NK-92 (cell line): ENCODE data around the gene CALML3.

ENCODE experiments used
- DNase-seq: peaks from one replicate; lab custom pipeline; 2025; ENCODE audit not compliant: unreplicated experiment; lab: John Stamatoyannopoulos, UW

Gene CALML3

DNA sequence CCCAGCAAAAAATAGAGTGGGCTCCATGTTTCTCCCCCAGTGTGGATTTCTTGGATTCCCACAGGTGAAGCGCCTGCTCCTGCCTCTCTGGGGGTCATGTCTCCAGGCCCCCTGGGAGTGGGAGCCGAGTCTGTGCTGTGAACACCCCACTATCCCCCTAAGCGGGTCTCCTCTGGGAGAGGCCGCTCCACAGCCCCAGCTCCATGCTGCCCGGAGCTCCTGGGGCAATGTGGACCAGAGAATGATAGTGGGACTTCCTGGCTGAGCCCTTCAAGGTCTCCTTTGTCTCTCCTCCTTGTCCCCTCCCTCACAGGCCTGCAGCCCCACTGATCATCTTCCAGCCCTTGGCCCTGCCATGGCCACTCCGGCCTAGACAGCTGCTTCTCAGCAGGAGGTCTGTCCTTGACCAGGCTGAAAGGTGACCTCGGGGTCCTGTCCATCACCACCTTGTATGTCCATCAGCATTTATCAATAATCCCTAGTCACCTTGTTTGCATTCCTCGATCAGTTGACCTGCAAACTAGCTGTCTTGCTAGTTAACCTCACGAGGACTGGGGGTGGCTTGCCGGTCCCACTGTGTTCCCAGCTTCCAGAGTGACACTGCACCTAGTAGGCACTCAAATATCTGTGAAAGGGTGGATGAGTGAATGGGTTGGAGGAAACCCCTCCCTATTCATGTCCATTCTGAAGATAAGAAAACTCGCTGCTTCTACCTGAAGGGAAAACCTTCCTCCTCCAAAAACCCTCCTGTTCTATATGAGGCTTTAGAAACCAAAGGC lies 776 bp upstream of the CALML3 start:
- DNase-seq = no peak

DNA sequence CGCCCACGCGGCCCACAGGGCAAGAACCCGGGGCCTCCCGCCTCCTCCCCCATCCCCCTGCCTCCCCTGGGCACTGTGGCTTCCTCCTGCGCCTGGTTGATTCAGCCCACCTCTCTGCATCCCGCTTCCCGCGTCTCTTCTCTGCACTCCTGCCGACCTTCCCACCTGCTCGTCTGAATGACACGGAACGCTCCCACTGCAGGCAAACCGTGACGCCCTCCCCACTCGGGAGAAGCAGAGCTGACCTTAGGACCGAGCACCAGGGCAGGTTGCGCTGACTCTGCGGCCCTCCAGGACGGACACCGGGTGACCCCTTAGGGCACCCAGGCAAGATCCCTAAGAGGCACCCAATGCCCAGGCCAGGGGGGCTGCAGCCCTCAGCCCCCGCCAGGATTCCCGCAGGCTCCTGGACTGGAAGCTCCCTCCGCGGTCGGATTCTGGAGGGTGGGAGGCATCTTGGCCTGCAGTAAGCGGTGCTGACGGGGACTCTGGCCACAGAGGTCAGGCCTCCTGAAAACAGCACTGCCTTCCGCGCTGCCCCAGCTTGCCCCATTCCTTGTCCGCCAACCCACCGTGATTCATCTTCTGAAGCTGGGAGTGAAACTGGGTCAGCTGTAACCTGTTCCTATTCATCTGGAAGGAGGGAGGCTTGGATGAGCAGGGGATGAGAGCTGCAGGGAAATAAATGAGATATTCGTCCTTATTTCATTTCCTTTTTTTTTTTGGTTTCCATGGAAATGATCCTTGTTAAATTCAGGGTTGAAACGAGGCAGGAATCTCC lies 990 bp downstream of the CALML3 start:
- no peak for DNase-seq

DNA sequence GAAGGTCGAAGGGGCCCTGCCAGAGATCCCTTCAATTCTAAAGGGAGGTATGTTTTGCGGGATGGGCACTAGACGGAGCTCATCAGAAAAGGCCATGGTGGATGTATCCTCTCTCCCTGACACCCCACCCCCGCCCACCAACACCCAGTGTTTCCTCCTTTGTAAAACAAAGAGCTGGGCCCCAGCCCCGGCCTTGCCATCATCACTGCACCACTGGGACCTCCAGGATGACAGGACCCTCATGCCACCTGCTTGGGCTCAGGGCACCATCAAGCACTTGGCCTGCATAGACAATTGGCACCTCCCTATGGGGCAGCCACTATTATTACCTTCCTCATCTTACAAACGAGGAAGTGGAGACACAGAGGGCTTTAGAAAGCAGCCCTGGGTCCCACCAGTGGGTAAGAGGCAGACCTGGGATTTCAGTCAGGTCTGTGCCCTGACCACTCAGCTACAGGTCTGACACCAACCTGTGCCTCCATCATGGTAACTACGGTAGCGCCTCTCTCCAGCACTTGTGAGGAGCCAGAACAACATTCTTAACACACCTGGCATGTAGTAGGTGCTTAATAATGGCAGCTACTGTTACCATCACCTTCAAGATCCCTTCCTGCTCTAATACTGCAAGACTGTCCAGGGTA lies 2.0 kb downstream of the CALML3 start:
- no peak for DNase-seq

- DNase-seq = no peak
Measured at GRCh38 chr10:5527332-5528200, 2.8 kb downstream of the CALML3 start.

- DNase-seq = no peak
Measured at GRCh38 chr10:5528989-5529701, 4.4 kb downstream of the CALML3 start.

DNA sequence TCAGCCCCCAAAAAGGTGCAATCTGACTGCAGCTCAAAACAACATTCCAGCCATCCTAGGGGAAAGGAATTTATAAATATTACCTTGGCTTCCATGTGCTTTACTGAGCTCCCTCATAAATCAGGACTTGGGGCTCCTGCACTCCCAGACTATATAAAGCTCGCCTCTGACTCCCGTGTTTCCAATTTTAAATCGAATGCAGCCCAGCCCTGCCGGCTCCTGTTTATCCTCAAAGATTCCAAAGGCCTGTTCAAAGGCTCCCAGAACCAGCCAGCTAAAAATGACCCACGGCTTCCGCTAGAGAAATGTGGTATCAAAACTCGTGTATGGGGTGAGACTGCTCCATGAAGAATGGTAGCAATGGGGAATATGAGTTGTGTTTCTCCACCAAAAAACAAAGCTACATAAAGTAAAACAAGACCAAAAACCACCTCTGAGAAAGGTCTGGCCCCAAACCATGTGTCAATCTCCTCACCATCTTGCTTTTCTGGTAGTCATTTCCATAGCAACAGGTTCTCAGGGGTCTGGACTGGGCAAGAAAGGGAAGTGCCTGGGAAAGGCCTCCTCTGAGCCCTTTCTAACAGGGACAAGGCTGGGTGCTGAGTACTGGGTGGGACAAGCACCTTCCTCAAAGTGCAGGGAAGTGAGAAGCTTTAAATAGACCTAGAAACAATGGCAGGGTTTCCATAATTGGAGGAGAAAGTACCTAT lies 5.1 kb downstream of the CALML3 start:
- DNase-seq = no peak

- no peak for DNase-seq
Measured at GRCh38 chr10:5530412-5530806, 5.6 kb downstream of the CALML3 start.

DNA sequence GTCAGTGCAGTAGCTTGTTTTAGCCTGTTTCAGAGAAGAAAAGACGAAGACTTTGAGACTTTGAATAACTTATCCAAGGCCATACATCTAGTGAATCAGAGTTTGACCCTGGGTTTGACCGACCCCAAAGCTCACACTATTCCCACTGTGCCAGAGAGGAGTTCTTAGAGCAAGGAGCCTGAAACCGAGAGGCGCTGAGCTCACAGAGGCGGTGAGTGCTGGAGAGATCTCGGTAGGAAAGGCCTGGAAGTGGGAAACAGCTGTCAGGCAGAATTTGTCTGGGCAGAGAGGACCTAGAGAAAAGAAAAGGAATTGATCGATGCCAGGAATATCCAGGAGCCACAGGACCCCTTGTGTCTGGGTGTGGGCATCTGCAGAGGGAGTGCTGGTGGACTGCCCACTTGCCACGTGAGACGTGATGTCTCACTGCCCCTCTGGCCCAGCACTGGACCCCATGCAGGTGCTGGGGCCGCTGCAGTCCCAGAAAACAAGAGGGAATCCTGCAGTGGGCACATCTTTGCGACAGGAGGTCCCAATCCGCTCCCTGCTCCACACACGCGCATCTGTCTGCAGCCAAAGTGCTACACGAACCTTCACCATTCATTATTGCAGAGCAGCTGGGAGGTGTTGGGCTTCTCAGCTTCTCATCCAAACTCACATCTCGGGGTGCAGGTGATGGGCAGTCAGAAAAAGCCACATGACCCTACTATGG lies 6.2 kb downstream of the CALML3 start:
- DNase-seq = no peak

DNA sequence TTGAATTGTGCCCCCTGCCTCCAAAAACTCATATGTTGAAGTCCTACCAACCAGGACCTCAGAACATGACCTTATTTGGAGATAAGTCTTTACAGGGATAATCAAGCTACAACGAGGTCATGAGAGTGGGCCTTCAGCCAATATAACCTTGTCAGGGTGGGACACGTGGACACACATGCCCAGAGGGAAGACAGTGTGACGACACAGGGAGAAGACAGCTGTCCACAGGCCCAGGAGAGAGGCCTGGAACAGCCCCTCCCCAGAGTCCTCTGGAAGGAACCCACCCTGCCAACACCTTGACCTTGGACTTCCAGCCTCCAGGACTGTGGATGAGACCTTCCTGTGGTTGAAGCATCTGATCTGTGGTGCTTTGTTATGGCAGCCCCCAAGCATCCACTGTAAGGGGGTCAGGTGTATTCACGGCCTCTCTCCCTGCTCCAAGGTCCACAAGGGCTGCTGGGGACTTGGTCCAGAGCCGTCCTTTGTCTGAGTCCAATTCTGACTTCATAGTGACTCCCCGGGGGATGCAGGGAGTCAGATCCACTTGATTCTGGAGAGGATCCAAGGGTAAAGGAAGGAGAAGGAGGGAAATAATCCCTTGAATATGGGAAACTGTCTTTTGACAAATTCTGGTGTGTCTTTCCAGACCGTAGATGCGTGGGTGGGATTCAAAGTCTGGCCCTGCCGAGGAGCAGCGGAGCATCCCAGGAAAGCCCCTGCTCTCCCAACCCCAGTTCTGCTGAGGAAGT lies 7.0 kb downstream of the CALML3 start:
- no peak for DNase-seq

DNA sequence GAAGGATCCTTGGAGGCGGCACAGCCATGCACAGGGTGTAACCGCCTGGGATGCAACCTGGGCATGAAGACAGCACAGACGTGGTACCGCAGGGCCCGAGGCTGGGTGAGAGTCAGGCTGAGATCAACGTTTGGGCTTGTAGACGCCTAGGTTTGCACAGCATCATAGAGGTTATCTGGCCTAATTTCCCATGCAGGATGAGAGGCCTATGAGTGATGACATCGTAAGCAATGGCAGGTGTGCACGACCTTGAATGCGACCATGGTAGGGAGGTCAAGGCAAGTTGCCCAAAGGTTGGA lies 7.5 kb downstream of the CALML3 start:
- DNase-seq = no peak

DNA sequence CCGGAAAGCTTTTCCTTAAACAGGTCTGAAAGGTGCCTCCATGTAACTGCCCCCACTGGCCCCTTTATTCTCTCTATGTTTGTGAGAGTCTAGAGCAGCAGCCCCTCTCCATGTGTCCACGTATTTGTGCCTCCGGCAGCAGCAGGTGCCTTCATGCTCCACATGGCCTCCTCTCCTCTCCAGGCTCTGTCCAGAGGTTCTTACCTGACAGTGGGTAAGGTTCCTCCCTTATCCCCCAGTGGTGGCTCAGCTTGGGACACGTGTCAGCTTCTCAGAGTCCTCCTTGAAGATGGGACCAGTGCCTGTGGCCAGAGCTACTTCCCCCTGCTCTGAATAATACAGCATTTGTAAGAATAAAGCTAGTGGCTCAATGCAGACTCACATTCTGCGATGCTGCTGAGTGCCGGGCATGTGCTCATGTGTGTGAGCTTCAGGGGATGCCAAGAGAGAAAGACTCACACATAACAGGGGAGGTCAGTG lies 7.9 kb downstream of the CALML3 start:
- DNase-seq = no peak

GRCh38 chr10:5533098-5533731 lies 8.5 kb downstream of the CALML3 start:
- no peak for DNase-seq

DNA sequence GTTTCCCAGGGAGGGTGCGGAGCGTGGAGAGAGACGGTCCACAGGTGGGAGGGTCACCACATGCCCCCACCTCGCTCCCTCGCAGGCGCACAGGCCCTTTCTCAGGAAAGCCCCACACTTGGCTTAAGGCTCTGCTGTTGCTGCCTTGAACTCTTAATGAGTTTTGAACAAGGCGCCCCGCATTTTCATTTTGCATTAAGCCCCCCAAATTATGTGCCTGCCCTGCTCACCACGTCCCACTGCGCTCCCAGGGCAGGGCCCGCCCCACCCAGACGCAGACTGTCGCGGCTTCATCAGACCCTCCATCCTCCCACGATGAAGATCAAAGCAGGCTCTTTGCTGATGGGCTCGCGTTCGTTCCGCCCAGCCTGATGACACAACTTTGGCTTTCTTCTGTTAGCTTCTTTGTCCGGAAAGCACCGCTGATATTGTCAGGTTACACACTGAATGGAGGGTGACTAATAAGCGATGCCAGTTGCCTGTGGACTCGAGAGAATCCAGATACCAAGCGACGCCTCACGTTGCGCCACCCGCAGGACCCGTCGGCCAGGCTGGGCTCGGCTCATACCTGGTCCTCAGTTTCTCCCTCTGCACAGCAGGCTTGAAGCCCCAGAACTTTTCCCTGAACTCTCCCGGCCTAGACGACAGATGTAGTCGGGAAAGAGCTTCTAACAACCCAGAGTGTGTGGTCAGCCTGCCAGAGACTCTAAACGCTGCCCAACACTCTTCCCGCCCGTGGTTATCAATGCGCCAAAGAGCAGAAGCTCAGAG lies 9.5 kb downstream of the CALML3 start:
- no peak for DNase-seq

DNA sequence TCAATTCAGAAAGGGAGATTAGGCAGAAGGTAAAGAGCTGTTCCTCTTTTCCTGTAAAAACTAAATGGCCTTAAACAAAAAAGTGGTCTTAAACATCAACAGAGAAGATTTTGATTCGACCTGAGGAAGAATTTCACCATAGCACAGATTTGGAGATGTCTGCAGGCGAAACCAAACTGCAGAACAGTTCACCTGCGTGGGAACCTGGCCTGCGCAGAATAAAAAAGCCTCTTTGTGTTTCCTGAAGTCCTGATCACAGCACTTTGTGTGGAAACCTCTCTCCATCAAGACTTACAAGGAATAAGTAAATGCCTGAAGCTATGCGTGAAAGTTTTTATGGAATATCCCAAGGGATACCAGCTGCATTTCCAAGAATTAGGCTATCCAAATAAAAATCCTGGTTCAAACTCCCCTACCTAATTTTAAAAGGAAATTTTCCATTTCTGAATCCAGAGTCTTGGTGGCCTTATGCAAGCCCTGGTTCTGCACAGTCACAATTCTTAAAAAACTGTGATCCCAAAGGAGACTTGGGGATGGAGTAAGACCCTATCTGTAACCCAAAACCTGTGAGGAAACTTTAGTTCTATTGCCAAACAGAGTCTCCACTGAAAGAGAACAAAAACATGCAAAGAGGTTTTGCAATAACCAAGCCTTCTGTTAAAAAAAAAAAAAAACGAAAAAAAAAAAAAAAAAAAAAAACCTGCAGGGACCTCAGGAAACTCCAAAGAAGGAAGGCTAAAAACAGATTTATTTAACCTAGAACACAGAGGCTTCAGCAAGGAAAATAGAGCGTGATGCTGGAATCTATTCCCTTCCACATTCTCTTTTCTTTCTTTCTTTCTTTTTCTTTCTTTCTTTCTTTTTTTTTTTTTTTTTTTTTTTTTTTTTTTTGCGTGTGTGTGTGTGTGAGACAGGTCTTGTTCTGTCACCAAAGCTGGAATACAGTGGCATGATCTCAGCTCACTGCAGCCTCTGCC lies 10.4 kb downstream of the CALML3 start:
- DNase-seq = no peak

- DNase-seq = no peak
Measured at GRCh38 chr10:5536486-5537081, 11.8 kb downstream of the CALML3 start.

GRCh38 chr10:5537684-5538083 lies 12.9 kb downstream of the CALML3 start:
- no peak for DNase-seq
